RCC 7860 (cell line): Measurements from ENCODE around the gene SCAMP5.

Source experiments
- DNase-seq: peaks from one replicate; pipeline ENCODE4 v3.0.0-alpha.2; 2015; ENCODE audit warnings: low spot score
- FAIRE-seq: peaks from 2 replicates; lab custom pipeline; 2012; peaks lifted over from hg19 to GRCh38; lab: Jason Lieb, UNC

Gene SCAMP5

DNA sequence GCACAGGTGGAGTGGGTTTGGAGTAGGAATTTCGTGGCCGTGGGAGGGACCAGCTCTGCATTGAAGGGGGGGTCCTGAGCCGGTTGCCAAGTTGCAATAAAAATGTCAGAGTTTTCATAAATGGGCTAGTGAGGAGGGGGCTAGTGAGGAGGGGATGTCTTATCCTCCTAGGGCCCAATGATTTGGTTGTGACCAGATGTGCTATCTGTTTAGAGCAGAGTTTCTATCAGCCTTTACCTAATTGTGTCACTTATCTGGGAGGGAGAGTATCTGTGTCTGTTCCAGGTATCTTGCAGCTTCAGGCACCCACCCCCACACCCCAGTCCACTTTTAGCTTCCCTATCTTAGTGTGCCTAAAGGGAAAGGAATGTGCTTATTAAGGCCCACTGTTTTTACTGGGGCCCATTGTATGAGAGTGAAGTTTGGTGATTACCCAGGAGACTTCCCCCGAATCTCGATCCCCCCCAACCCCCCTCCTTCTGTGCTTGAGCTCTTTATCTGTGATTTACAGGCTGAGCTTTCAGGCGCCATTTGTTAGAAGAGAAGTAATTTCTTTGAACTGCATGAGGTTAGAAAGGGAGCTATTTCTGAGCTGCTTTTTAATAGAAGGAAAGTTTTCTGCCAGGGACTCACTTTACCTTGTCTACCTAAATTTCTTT, 70.6 kb downstream of the SCAMP5 start:
- FAIRE-seq (no peak), DNase-seq (no peak)

DNA sequence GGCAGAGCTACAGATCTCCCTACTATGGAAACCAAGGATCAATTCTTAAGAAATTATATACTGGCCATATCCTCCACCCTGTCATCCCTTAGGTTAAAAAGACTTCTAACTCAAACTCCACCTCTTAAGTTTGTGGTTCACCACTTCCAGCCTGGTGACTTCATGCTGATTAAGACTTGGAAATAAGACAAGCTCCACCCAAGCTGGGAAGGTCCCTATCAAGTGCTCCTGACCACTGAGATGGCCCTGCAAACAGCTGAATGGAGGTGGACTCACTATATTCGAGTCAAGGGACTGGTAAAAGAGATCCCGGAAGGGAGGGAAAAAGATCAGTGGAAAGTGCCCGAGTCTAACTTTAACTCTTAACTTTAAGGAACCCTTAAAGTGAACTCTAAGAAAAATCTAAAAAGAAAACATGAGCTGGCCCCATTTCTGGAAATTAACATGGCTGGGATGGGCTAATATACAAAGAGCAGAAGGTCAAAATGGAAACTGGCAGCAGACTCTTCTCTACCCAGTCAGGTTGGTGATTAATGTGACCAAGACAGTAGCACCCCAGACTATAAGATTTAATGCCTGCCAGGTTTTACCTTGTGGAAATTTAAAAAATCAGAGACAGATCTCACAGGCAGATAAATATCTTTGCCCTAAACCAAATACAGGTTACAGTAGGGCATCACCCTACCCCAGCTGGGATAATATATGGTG, 71.9 kb downstream of the SCAMP5 start:
- peak; percentile 89 for FAIRE-seq
- DNase-seq, result peak; percentile 69

DNA sequence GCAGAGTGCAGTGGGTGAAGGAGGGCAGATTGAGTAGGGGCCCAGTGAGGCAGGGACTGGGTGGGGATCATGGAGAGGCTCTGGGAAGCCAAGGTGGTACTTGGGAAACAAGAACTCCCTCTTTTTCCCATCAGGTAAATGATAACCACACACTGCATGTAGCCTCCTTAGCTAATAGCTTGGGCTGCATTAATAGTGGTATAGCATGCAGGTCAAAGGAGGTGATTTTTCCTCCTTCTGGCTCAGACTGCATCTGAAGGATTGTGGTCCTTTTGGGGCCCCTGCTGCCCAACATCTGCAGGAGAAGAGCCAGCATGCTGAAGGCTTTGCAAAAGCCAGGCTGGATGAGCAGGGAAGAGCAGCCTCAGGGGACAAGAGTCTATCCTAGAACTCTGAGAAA, 73.4 kb downstream of the SCAMP5 start:
- DNase-seq, result no peak
- FAIRE-seq, result no peak

DNA sequence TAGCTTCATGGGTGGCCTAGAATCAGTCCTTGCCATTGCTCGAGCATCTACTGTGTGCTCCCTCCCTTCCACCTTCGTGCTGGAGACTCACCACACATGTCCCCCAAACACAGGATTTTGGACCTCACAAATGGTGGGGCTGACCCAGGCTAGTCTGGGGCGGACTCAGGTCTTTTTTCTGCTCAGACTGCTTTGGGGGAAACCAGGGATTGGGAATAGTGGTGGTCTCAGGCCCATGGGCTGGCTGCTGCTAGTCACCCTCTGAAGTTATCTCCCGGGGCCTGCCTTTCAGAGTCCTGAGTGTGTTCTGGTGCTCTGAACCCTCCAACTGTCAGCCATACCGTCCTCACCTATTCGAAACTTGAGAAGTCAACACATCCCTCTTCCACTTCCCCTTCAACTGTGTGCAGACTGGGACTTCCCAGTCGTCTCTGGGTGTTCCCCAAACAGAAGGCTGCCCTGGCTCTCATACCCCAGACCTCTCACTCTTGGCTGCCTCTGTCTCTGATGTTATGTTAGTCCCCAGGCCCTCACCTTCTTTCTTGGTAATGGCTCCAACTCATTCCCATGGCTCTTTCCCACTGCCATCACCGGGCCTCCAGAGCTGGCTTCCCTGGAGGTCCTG, 74.0 kb downstream of the SCAMP5 start:
- FAIRE-seq (no peak), DNase-seq (no peak)

DNA sequence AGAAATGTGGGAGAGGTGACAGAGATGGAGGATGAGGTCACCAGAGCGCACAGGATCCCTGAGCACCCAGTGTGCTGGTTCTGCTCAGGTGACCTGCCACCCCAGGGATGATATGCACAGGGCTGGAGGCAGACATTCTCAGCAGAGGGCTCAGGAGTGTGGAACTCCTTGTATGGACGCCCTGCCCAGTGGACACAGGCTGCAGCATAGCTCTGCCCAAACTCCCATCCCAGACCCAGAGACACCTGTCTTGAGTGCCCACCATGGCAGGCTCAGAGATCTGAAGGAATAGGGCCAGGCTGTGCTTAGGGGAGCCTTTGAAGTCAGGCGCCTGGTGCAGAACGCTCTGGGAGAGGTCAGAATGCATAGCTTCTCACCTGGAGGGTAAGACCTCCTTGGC, 75.3 kb downstream of the SCAMP5 start:
- no peak for DNase-seq
- FAIRE-seq, result no peak
